Urinary bladder (tissue), 2 donors: ENCODE results near the gene CR2. TPM values are rescaled to one million over a fixed set of nuclear protein-coding genes. Genes with fewer than 3 reads are reported as not detected.

ENCODE experiments used
- polyA plus RNA-seq: library from polyadenylated mRNA; stranded (reverse); fragments of 200-250 nt; gene quantifications from one replicate; pipeline ENCODE4 v1.2.3, GENCODE V29; 2013
- total RNA-seq: library from RNA; depleted of rRNA; stranded (reverse); fragments of >200 nt; gene quantifications from one replicate; pipeline ENCODE4 v1.2.3, GENCODE V29; 2014
- donor health status: healthy.

Gene CR2
- total and polyA plus RNA-seq, 2 donors: 0.04 to 0.63 TPM

Other genes with a start within 250 kb of the CR2 start
- 108 TPM for gene CD55, start 132.7 kb upstream of the CR2 start, total RNA-seq
- 83.1 TPM for gene CD55, start 132.7 kb upstream of the CR2 start, polyA plus RNA-seq
- gene CR1, start 41.8 kb downstream of the CR2 start, total RNA-seq: 6.7 TPM
- 1.7 TPM for gene CR1, start 41.8 kb downstream of the CR2 start, polyA plus RNA-seq
- gene CR1L, start 190.8 kb downstream of the CR2 start, total RNA-seq: 1.7 TPM
- not detected for gene CR1L, start 190.8 kb downstream of the CR2 start, polyA plus RNA-seq